CD4-positive, alpha-beta T cell treated with Interferon gamma for 1 hour (primary cell): Measurements from ENCODE around the gene EXOC4.

Source experiments
- DNase-seq: peaks from one replicate; pipeline ENCODE4 v3.0.0-alpha.2; 2020

The EXOC4 gene

GRCh38 chr7:133550145-133550544 lies 297.3 kb downstream of the EXOC4 start:
- no peak for DNase-seq

GRCh38 chr7:133550811-133551210 lies 297.9 kb downstream of the EXOC4 start:
- DNase-seq, result no peak

- no peak for DNase-seq
Observed at GRCh38 chr7:133551466-133551865, 298.6 kb downstream of the EXOC4 start.

- DNase-seq, result no peak
Observed at GRCh38 chr7:133552079-133552478, 299.2 kb downstream of the EXOC4 start.

- no peak for DNase-seq
Observed at GRCh38 chr7:133554330-133554729, 301.5 kb downstream of the EXOC4 start.

- DNase-seq, result no peak
Observed at GRCh38 chr7:133556048-133556447, 303.2 kb downstream of the EXOC4 start.

GRCh38 chr7:133556553-133556952 lies 303.7 kb downstream of the EXOC4 start:
- no peak for DNase-seq

GRCh38 chr7:133560900-133561299 lies 308.0 kb downstream of the EXOC4 start:
- DNase-seq, result no peak

GRCh38 chr7:133561396-133561795 lies 308.5 kb downstream of the EXOC4 start:
- no peak for DNase-seq

- no peak for DNase-seq
Observed at GRCh38 chr7:133562621-133563020, 309.7 kb downstream of the EXOC4 start.

- no peak for DNase-seq
Observed at GRCh38 chr7:133563251-133563650, 310.4 kb downstream of the EXOC4 start.

GRCh38 chr7:133564484-133564883 lies 311.6 kb downstream of the EXOC4 start:
- no peak for DNase-seq

- DNase-seq, result no peak
Observed at GRCh38 chr7:133568544-133568943, 315.7 kb downstream of the EXOC4 start.

GRCh38 chr7:133570321-133570720 lies 317.4 kb downstream of the EXOC4 start:
- no peak for DNase-seq

- no peak for DNase-seq
Observed at GRCh38 chr7:133571076-133571475, 318.2 kb downstream of the EXOC4 start.

GRCh38 chr7:133572087-133572486 lies 319.2 kb downstream of the EXOC4 start:
- DNase-seq, result no peak

GRCh38 chr7:133572843-133573242 lies 320.0 kb downstream of the EXOC4 start:
- DNase-seq, result no peak

- DNase-seq, result no peak
Observed at GRCh38 chr7:133573554-133574265, 320.8 kb downstream of the EXOC4 start.

GRCh38 chr7:133575726-133576440 lies 323.0 kb downstream of the EXOC4 start:
- DNase-seq, result no peak

- no peak for DNase-seq
Observed at GRCh38 chr7:133576612-133577168, 323.8 kb downstream of the EXOC4 start.

- DNase-seq, result no peak
Observed at GRCh38 chr7:133582766-133583523, 330.1 kb downstream of the EXOC4 start.

- no peak for DNase-seq
Observed at GRCh38 chr7:133583545-133584171, 330.8 kb downstream of the EXOC4 start.
